Dendritic cell treated with granulocyte-macrophage colony-stimulating factor and Interleukin-4, amounts not matched to agents 40 ng/mL and 50 ng/mL, for 4 days (primary cell): ENCODE results near the gene MAN2B1.
"Not testable (repeated sequence)": the region's sequence is repeated elsewhere in the genome, so short reads cannot be mapped to it uniquely, and the experiment has no call there.

Experiments used
- H3K27ac Mint-ChIP-seq: one replicate; pipeline ENCODE4 v1.8.0; 2022; ENCODE audit warnings: mild to moderate bottlenecking, mixed read lengths
- H3K27me3 Mint-ChIP-seq: one replicate; pipeline ENCODE4 v1.8.0; 2022; ENCODE audit warnings: mild to moderate bottlenecking, mixed read lengths
- H3K36me3 Mint-ChIP-seq: one replicate; pipeline ENCODE4 v1.8.0; 2022; ENCODE audit warnings: low read depth, mixed read lengths
- H3K4me1 Mint-ChIP-seq: one replicate; pipeline ENCODE4 v1.8.0; 2022; ENCODE audit warnings: low read depth, mixed read lengths
- H3K4me3 Mint-ChIP-seq: one replicate; pipeline ENCODE4 v1.8.0; 2022; ENCODE audit warnings: mild to moderate bottlenecking, moderate library complexity, mixed read lengths
- H3K9me3 Mint-ChIP-seq: one replicate; pipeline ENCODE4 v1.8.0; 2022; ENCODE audit warnings: mixed read lengths
- intact Hi-C: fragments of 100-400 bp; cut with micrococcal nuclease; formaldehyde crosslinking; loops from one replicate; pipeline ENCODE4 v1.15.0; 2022

MAN2B1 gene

GRCh38 chr19:12664406-12665280 lies 1.9 kb downstream of the MAN2B1 start:
- peak overlapping the region; percentile 100 for H3K27ac Mint-ChIP-seq
- peaks cover 54% of the 10 kb centered on the region for H3K4me1 Mint-ChIP-seq
- no peaks in the 10 kb centered on the region for H3K27me3 Mint-ChIP-seq
- peaks cover 93% of the 10 kb centered on the region for H3K36me3 Mint-ChIP-seq
- H3K4me3 Mint-ChIP-seq = peak overlapping the region; percentile 99
- intact Hi-C loops = loop anchor here (5.0 kb wide), 1 partner anchor 52 kb away; the partner anchor contains the start of genes ZNF490 and ZNF791
- no peaks in the 10 kb centered on the region for H3K9me3 Mint-ChIP-seq

- Mint-ChIP-seq H3K27ac (no peak overlapping the region), H3K27me3 (no peaks in the 10 kb centered on the region), H3K9me3 (no peaks in the 10 kb centered on the region), H3K4me3 (no peak overlapping the region), H3K4me1 (peaks cover 39% of the 10 kb centered on the region), H3K36me3 (peaks cover 100% of the 10 kb centered on the region)
- intact Hi-C loops = no loop called here
Measured at GRCh38 chr19:12660980-12661379, 5.6 kb downstream of the MAN2B1 start.

GRCh38 chr19:12657966-12658365 lies 8.6 kb downstream of the MAN2B1 start:
- Mint-ChIP-seq H3K27ac (no peak overlapping the region), H3K4me1 (peaks cover 21% of the 10 kb centered on the region), H3K27me3 (no peaks in the 10 kb centered on the region), H3K36me3 (peaks cover 98% of the 10 kb centered on the region), H3K4me3 (no peak overlapping the region), H3K9me3 (no peaks in the 10 kb centered on the region)
- intact Hi-C loops = no loop called here

DNA sequence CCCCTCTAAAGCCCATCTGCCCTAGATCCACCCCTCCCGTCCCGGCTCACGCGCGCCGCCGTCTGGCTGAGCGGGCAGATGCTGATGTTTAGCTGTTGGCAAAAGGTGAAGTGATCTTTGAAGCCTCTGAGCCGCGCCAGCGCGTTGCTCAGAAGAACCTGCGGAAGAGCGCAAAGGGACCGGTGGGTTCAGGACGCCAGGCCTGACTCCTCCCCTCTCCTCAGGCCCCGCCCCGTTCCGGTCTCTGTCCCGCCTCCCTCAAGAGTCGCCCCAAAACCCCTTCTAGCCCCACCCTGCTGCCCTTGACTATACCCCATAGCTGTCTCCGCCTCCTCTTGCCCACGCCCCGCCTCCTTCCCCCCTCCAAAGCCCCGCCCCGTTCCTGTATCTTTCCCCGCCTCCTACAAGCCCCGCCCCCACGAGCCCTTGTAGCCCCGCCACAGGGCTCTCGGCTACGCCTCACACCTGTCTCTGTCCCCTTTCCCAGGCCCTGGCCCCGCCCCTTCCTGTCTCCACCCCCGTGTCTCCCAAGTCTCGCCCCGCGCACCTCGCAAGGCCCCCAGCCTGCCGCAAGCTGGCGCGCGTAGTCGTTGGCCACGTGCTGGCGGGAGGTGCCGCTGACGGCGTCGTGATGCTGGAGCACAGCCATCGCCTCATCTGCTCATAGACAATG lies 9.5 kb downstream of the MAN2B1 start:
- Mint-ChIP-seq H3K27me3 (no peaks in the 10 kb centered on the region), H3K4me1 (peaks cover 19% of the 10 kb centered on the region), H3K9me3 (no peaks in the 10 kb centered on the region), H3K27ac (no peak overlapping the region), H3K4me3 (no peak overlapping the region), H3K36me3 (peaks cover 98% of the 10 kb centered on the region)
- intact Hi-C loops = no loop called here

- H3K9me3 Mint-ChIP-seq = no peaks in the 10 kb centered on the region
- H3K4me3 Mint-ChIP-seq = no peak overlapping the region
- H3K27me3 Mint-ChIP-seq = no peaks in the 10 kb centered on the region
- H3K36me3 Mint-ChIP-seq = peaks cover 98% of the 10 kb centered on the region
- H3K27ac Mint-ChIP-seq = no peak overlapping the region
- intact Hi-C loops = no loop called here
- H3K4me1 Mint-ChIP-seq = peaks cover 19% of the 10 kb centered on the region
Measured at GRCh38 chr19:12655546-12655945, 11.0 kb downstream of the MAN2B1 start.

DNA sequence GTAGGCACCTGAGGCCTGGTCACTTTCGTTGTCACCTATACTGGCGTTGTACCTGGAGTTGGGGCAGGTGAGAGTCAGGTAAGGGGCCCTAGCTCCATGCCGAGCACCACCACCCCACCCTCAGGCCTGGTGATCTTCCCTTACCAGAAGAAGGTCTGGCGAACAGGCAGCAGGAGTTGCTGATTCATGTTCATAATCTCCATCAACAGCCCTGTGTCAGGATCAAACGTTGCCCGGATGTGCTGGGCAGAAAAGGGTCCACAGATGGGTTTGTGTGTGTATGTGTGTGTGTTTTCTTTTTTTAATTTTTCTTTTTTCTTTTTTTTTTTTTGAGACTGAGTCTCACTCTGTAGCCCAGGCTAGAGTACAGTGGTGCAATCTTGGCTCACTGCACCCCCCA lies 14.3 kb downstream of the MAN2B1 start:
- peaks cover 98% of the 10 kb centered on the region for H3K36me3 Mint-ChIP-seq

GRCh38 chr19:12649941-12650340 lies 16.6 kb downstream of the MAN2B1 start:
- no peaks in the 10 kb centered on the region for H3K9me3 Mint-ChIP-seq
- H3K27me3 Mint-ChIP-seq = no peaks in the 10 kb centered on the region
- no peak overlapping the region for H3K4me3 Mint-ChIP-seq
- H3K36me3 Mint-ChIP-seq = peaks cover 98% of the 10 kb centered on the region
- intact Hi-C loops = no loop called here
- H3K4me1 Mint-ChIP-seq = peaks cover 37% of the 10 kb centered on the region
- no peak overlapping the region for H3K27ac Mint-ChIP-seq

More for the DNA sequence above, 14.3 kb downstream of the MAN2B1 start:
- no peak overlapping the region for H3K27ac Mint-ChIP-seq
- no peak overlapping the region for H3K4me3 Mint-ChIP-seq
- H3K9me3 Mint-ChIP-seq = no peaks in the 10 kb centered on the region
- intact Hi-C loops = no loop called here
- no peaks in the 10 kb centered on the region for H3K27me3 Mint-ChIP-seq
- peaks cover 42% of the 10 kb centered on the region for H3K4me1 Mint-ChIP-seq

GRCh38 chr19:12648088-12648487 lies 18.5 kb downstream of the MAN2B1 start:
- Mint-ChIP-seq H3K27me3 (no peaks in the 10 kb centered on the region), H3K36me3 (peaks cover 100% of the 10 kb centered on the region), H3K27ac (peak overlapping the region; percentile 62), H3K4me3 (no peak overlapping the region), H3K9me3 (no peaks in the 10 kb centered on the region), H3K4me1 (peaks cover 32% of the 10 kb centered on the region)
- intact Hi-C loops = no loop called here

- Mint-ChIP-seq H3K27me3 (no peaks in the 10 kb centered on the region), H3K9me3 (no peaks in the 10 kb centered on the region), H3K4me1 (peaks cover 32% of the 10 kb centered on the region), H3K36me3 (peaks cover 100% of the 10 kb centered on the region), H3K4me3 (no peak overlapping the region), H3K27ac (peak overlapping the region; percentile 62)
- intact Hi-C loops = no loop called here
Measured at GRCh38 chr19:12647490-12648071, 19.0 kb downstream of the MAN2B1 start.

DNA sequence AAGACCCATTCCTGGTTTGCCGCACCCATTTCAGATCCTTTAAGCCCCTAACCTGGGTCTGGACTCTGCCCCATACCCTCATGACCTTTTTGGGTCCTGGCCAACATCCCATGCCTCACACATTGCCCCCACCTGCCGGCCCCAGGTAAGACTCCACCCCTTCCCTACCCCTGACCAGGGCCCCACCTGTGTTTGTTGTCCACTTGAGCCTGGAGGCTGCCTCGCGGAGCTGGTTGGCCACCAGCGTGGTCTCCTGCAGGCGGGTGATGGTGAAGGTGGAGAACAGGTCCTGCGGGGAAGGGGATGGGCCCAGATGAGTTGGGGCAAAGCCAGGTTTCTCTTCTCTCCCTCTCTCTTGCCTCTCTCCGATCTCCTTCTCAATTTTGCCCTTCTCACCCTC lies 19.5 kb downstream of the MAN2B1 start:
- H3K27me3 Mint-ChIP-seq = no peaks in the 10 kb centered on the region
- peak overlapping the region; percentile 62 for H3K27ac Mint-ChIP-seq
- H3K4me3 Mint-ChIP-seq = no peak overlapping the region
- peaks cover 32% of the 10 kb centered on the region for H3K4me1 Mint-ChIP-seq
- intact Hi-C loops = no loop called here
- no peaks in the 10 kb centered on the region for H3K9me3 Mint-ChIP-seq
- peaks cover 100% of the 10 kb centered on the region for H3K36me3 Mint-ChIP-seq

DNA sequence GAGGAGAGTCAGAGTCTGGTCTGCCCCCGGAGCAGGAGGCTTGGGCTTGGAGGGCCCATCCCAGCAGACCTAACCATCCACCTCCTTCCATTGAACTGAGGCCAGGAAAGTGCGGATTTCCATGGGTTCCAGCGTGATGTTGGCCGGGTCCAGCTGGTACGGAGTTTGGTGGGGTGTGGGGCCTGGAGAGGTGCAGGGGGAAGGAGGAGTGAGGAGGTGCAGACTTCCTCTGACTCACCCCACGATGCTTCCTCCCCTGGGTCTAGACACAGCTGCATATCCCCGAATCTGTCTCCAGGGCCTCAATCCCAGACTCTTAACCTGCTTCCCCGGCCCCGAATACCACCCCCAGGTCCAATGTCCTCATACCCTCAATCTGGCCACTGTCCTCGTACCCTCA lies 20.0 kb downstream of the MAN2B1 start:
- Mint-ChIP-seq H3K4me3 (no peak overlapping the region), H3K9me3 (no peaks in the 10 kb centered on the region), H3K27me3 (no peaks in the 10 kb centered on the region), H3K36me3 (peaks cover 95% of the 10 kb centered on the region), H3K27ac (peak overlapping the region; percentile 62), H3K4me1 (peaks cover 32% of the 10 kb centered on the region)
- intact Hi-C loops = no loop called here

- H3K9me3 Mint-ChIP-seq, H3K27me3 Mint-ChIP-seq, H3K27ac Mint-ChIP-seq, H3K4me3 Mint-ChIP-seq, intact Hi-C loops: not testable (repeated sequence)
- H3K4me1 Mint-ChIP-seq = peaks cover 29% of the 10 kb centered on the region
- H3K36me3 Mint-ChIP-seq = peaks cover 79% of the 10 kb centered on the region
Measured at GRCh38 chr19:12643716-12644115, 22.8 kb downstream of the MAN2B1 start.

DNA sequence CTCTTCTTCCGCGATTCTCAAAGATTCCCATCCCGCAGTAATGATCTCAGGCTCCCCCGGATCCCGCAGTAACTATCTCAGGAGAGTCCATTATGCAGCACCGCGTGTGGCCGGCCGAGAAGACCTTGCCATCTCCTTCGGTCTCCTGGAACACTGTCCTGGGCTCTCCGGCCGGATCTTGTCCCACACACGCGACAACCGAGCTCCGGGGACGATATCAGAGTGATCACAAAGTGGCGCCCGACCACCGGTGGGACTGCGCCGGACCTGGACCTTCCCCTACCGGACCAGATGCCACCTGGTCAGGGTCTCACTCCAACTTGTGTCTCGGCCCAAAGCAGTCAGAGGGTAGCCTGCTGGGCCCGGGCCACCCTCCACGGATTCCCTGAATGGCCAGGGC lies 24.0 kb downstream of the MAN2B1 start:
- Mint-ChIP-seq H3K36me3 (peaks cover 79% of the 10 kb centered on the region), H3K27me3 (no peaks in the 10 kb centered on the region), H3K4me3 (no peak overlapping the region), H3K4me1 (peaks cover 19% of the 10 kb centered on the region), H3K9me3 (no peaks in the 10 kb centered on the region), H3K27ac (no peak overlapping the region)
- intact Hi-C loops = no loop called here

DNA sequence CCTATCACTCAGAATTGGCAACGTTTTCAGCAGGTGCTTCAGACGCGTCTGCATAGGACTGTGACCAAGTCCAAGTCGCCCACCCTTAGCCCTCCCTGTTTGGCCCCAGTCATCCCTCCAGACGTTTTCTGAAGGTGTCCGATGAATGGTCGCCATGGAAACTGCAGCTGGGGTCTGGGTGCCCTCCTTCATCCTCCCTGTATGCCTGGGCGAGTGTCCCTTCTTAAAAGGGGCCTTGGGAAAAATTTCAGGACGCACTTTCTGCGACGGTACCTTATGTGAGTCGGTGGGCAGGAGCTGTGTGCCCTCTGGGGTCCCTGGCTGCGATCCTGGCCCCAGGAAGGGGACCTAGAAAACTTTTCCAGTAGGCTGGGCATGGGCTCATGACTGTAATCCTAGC lies 25.1 kb downstream of the MAN2B1 start:
- Mint-ChIP-seq H3K36me3 (peaks cover 79% of the 10 kb centered on the region), H3K4me1 (peaks cover 10% of the 10 kb centered on the region), H3K9me3 (no peaks in the 10 kb centered on the region), H3K27ac (no peak overlapping the region), H3K27me3 (no peaks in the 10 kb centered on the region), H3K4me3 (no peak overlapping the region)
- intact Hi-C loops = no loop called here
